ENCODE measurements around the gene ANKRA2. TPM values are rescaled to one million over a fixed set of nuclear protein-coding genes. Genes with fewer than 3 reads are reported as not detected.

ANKRA2 gene
- total and polyA plus RNA-seq, 2 of the 4 experiments (the other 2 are of a cell fraction) = 10.8 to 12.5 TPM

- H4K5ac ChIP-seq (ENCODE audit: low read depth, low read length) = peak overlapping the region; percentile 36
- dilution Hi-C loops (cut with HindIII; ENCODE audit: low sequenced_read_pairs, unreplicated experiment) = no loop called here
- peak overlapping the region; percentile 7; the same call in 1 of the 2 replicates for H2AK5ac ChIP-seq (ENCODE audit: low read depth, low read length)
- H3K23ac ChIP-seq (ENCODE audit: low read depth, low read length) = peak overlapping the region; percentile 20; the same call in 1 of the 2 replicates
- intact Hi-C loops (cut with micrococcal nuclease) = loop anchor here (1.0 kb wide), 1 partner anchor 45 kb away; no protein-coding TSS in a partner anchor
- DNase-seq = no peak
- H4K91ac ChIP-seq (ENCODE audit: insufficient read depth, low read depth, low read length) = 0 out of 2 replicates have a peak overlapping the region, but pooled peaks have one; percentile 35
- peak; percentile 2 for ATAC-seq (ENCODE audit: low read depth)
- ChIA-PET POLR2A (ENCODE audit: unreplicated experiment) (no interaction called here), CTCF (interaction anchor here (0.6 to 0.7 kb wide), 3 partner anchors 12 to 447 kb away, joined by 3 to 4 read pairs (median 3); no protein-coding TSS in a partner anchor)
- no peaks in the 10 kb centered on the region for H4K20me1 ChIP-seq (ENCODE audit: insufficient read depth, low read length)
- no peaks in the 10 kb centered on the region for H3K4me1 ChIP-seq (ENCODE audit: control insufficient read depth, insufficient read depth, low read length)
- H3K36me3 ChIP-seq (ENCODE audit: control insufficient read depth, insufficient read depth, low read length) = peaks cover 6% of the 10 kb centered on the region
- peak overlapping the region; percentile 84 for H2AK9ac ChIP-seq (replicated peaks; ENCODE audit: low read depth, low read length, poor library complexity)
- H2BK20ac ChIP-seq (ENCODE audit: low read depth, low read length) = no peak overlapping the region
- H2BK120ac ChIP-seq (ENCODE audit: low read depth, low read length) = no peak overlapping the region
- peak overlapping the region; percentile 84 for H3K4me3 ChIP-seq (ENCODE audit: insufficient read depth, low read depth, low read length)
- peak overlapping the region; percentile 78 for H3K56ac ChIP-seq (ENCODE audit: extremely low read depth, insufficient read depth, low read length)
- H2BK15ac ChIP-seq (ENCODE audit: low read depth, low read length) = no peak overlapping the region
- no peaks in the 10 kb centered on the region for H3K27me3 ChIP-seq (ENCODE audit: control insufficient read depth, insufficient read depth, low read length)
- TF ChIP-seq RCOR1 (IDR thresholded peaks at IDR 0.05; ENCODE audit: insufficient replicate concordance, low read length) = no peak
- TF ChIP-seq POLR2A (IDR thresholded peaks at IDR 0.05; ENCODE audit: low read depth, low read length) = no peak
- no peak for TF ChIP-seq RAD21 (IDR thresholded peaks at IDR 0.05; ENCODE audit: low read length)
- TF ChIP-seq MXI1 (IDR thresholded peaks at IDR 0.05; ENCODE audit: borderline replicate concordance, low read depth, low read length) = no peak
- TF ChIP-seq CTCF (conservative IDR thresholded peaks at IDR 0.05; ENCODE audit: low read depth, low read length) = no peak
- TF ChIP-seq MAFK (IDR thresholded peaks at IDR 0.05; ENCODE audit: low read depth, low read length) = no peak
- no peak for TF ChIP-seq CEBPB (IDR thresholded peaks at IDR 0.05; ENCODE audit: low read depth, low read length)
- no peak for TF ChIP-seq CHD1 (IDR thresholded peaks at IDR 0.05; ENCODE audit: low read depth, low read length)
- TF ChIP-seq, protein P1, sequence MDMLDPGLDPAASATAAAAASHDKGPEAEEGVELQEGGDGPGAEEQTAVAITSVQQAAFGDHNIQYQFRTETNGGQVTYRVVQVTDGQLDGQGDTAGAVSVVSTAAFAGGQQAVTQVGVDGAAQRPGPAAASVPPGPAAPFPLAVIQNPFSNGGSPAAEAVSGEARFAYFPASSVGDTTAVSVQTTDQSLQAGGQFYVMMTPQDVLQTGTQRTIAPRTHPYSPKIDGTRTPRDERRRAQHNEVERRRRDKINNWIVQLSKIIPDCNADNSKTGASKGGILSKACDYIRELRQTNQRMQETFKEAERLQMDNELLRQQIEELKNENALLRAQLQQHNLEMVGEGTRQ (IDR thresholded peaks at IDR 0.05; ENCODE audit: low read depth, low read length) = no peak
- no peak for TF ChIP-seq ELK1 (IDR thresholded peaks at IDR 0.05; ENCODE audit: borderline replicate concordance, low read depth, low read length)
- peak overlapping the region; percentile 76 for H3K9ac ChIP-seq (ENCODE audit: low read depth, low read length)
- H3K27ac ChIP-seq (ENCODE audit: insufficient read depth, low read length) = peak overlapping the region; percentile 80
- WGBS, 2 experiments (ENCODE audit: extremely low coverage in 2 of 2, insufficient read length in 1 of 2) = 0% methylated on average over 3 of the region's 9 CpGs; no CpG with 5 or more reads in 1 of the 2 experiments
- in situ Hi-C loops (cut with MboI; ENCODE audit: low sequenced_read_pairs) = no loop called here
- peak overlapping the region; percentile 72 for H3K14ac ChIP-seq (replicated peaks; ENCODE audit: low read depth, low read length)
- H2AFZ ChIP-seq (replicated peaks; ENCODE audit: low read length, poor library complexity) = peak overlapping the region; percentile 92
- H3K79me1 ChIP-seq (ENCODE audit: low read depth in 1 of 2, low read length in 2 of 2) = peaks cover 18 to 34% of the 10 kb centered on the region in 2 experiments
- H3K4ac ChIP-seq (ENCODE audit: low read depth, low read length) = peak overlapping the region; percentile 52
- H4K8ac ChIP-seq (ENCODE audit: low read depth in 2 of 2, low read length in 2 of 2) = peak overlapping the region; percentile 45 to 95; a peak in 3 of 4 replicates
- peak overlapping the region; percentile 30; the same call in 1 of the 2 replicates for H3K18ac ChIP-seq (ENCODE audit: low read depth, low read length)
- peak overlapping the region; percentile 75 for H2BK5ac ChIP-seq (ENCODE audit: low read depth, low read length, poor library complexity, severe bottlenecking)
- H3K9me3 ChIP-seq (ENCODE audit: control insufficient read depth, insufficient read depth, low read length) = no peaks in the 10 kb centered on the region
- H3K9me1 ChIP-seq (ENCODE audit: insufficient read depth, low read length) = no peaks in the 10 kb centered on the region
- peak overlapping the region; percentile 100 for H3K4me2 ChIP-seq (ENCODE audit: low read depth, low read length)
- no TSS peak for BruUV-seq (replicated peaks)
Observed at GRCh38 chr5:73564675-73565074, 764 bp downstream of the ANKRA2 start.
